Hepatic stellate cell (primary cell): Measurements from ENCODE around the gene CLP1.

Source experiments
- DNase-seq: peaks from one replicate; pipeline ENCODE4 v3.0.0; 2011; ENCODE audit warnings: low spot score

Gene CLP1

GRCh38 chr11:57657194-57658022, at the start of gene CLP1:
Gene CLP1, plus strand, starts transcription at chr11:57657762. Its CDS starts 1,715 bp downstream, at chr11:57659477.
- DNase-seq, result peak; percentile 93

DNA sequence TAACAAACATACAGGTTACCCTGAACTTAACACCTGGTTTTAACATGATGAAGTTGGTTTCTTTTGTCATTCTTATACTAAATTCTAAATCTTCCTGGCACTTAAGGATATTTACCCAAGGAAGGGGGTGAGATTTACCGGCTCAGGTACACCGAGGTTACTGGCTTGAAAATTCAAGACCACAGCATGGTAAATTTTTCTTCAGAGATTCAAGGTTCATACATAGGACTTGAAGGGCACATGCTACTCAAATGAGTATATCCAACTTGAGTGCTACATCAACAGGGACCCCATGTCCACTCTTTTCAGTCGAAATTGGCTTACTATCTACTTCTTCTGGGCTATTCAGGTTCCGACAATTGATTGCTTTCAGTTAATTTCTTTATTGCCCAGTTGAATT, 47.4 kb upstream of the CLP1 start:
- no peak for DNase-seq

DNA sequence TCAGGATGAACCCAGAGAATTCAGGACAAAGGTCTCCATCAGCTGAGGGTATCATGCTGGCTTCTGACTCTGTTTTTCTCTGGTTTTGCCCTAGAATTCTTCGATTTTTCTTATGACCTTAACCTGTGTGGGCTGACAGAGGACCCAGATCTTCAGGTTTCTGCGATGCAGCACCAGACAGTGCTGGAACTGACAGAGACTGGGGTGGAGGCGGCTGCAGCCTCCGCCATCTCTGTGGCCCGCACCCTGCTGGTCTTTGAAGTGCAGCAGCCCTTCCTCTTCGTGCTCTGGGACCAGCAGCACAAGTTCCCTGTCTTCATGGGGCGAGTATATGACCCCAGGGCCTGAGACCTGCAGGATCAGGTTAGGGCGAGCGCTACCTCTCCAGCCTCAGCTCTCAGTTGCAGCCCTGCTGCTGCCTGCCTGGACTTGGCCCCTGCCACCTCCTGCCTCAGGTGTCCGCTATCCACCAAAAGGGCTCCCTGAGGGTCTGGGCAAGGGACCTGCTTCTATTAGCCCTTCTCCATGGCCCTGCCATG, 43.3 kb upstream of the CLP1 start:
- no peak for DNase-seq

DNA sequence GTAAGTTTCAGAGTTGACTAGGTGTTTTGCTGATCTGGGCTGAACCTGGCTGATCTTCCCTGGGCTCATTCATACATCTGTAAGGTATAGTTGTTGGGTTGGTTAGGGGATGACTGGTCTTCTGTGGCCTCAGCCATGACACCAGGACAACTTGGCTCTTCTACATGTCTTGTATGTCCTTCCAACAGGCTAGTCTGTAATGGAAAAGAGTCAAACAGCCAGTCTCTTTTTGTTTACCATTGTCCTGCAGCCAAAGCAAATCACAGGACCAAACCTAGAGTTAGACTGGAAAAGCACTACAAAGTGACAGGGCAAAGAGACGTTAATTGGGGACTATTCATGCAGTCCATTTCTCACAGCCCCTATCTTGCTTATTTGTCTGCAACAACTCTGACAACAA, 42.3 kb upstream of the CLP1 start:
- no peak for DNase-seq

DNA sequence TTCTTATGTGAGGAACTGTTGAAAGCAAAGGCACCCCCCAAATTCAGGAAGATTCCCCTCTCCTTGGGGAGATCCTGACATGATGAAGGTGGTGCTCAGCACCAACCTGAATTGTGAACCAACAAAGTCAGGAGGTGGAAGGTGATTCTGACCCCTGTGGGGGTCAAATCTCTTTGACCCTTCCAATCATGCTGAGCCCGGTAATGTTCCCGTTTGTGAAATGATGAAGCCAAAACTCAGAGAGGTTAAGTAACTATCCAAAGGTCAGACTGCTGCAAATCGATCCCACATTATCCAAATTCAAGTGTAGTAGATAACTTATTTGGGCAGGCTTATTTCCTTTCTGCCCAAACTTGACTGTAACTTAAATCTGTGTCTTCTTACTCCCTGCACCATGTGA, 41.0 kb upstream of the CLP1 start:
- no peak for DNase-seq

- DNase-seq, result no peak
Measured at GRCh38 chr11:57618438-57618837, 39.1 kb upstream of the CLP1 start.

DNA sequence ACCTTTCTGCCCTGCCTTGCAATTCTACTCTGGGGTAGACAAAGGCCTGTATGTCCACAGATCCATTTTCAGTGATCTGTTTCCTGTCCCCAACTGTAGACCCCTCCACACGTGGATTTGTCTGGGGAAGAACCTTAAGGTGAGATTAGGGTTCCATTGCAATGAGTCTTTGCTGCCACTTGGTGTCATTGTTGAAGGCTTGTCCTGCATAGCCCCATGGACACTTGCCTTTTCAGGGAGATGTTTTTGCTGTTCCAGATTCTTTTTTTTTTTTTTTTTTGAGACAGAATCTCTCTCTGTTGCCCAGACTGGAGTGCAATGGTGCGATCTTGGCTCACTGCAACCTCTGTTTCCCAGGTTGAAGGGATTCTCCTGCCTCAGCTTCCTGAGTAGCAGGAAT, 38.2 kb upstream of the CLP1 start:
- no peak for DNase-seq

DNA sequence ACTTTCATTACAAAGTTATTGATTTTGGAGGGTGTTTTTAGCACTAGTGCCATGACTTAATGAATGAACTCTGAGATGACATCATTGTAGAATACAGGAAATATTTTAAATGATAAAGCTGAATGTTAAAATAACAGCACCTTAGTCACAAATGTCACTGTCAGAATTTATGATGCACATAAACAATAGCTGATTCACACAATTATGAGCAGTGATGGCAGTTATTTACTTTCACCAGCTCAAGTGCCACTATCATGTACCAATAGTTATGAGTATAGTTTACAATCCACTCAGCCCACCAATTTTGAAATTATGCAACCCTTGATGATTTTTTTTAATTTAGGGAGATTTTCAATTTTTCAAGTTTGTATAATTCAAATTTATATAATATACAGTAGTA, 37.1 kb upstream of the CLP1 start:
- DNase-seq, result no peak

GRCh38 chr11:57622263-57622662, 35.3 kb upstream of the CLP1 start:
- DNase-seq, result no peak

DNA sequence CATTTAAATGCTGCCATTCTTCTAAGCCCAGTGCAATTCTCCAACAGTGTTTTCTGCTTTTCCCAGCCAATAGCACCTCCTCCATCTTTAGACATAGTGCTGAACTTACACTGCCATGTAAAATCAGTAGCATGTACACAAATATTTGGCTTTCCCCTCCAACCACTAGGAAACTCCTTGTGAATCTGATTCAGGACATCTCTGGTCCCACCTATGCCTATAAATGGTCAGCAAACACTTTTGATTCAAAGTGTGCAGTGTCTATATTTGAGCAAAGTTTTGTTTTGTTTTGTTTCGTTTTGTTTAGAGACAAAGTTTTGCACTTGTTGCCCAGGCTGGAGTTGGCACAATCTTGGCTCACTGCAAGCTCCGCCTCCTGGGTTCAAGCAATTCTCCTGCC, 32.7 kb upstream of the CLP1 start:
- DNase-seq, result no peak

- DNase-seq, result no peak
Measured at GRCh38 chr11:57626895-57627294, 30.7 kb upstream of the CLP1 start.

GRCh38 chr11:57630171-57630570, 27.4 kb upstream of the CLP1 start:
- no peak for DNase-seq

DNA sequence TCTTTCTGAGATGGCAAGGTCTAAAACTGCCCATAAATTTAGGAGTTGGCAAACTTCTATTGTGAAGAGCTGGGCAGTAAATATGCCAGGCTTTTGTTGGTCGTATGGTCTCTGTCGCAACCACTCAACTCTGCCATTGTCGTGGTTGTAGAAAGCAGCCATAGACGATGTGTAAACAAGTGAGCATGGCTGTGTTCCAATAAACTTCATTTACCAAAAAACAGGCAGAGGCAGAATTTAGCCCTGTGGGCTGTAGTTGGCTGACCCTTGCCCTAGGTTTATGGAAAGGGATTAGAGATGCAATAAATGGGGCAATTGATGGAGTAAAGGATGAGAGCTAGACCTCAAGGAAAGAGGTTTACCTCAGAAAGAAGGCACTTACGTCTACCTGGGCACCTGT, 25.4 kb upstream of the CLP1 start:
- no peak for DNase-seq

- DNase-seq, result no peak
Measured at GRCh38 chr11:57633394-57634070, 24.0 kb upstream of the CLP1 start.

DNA sequence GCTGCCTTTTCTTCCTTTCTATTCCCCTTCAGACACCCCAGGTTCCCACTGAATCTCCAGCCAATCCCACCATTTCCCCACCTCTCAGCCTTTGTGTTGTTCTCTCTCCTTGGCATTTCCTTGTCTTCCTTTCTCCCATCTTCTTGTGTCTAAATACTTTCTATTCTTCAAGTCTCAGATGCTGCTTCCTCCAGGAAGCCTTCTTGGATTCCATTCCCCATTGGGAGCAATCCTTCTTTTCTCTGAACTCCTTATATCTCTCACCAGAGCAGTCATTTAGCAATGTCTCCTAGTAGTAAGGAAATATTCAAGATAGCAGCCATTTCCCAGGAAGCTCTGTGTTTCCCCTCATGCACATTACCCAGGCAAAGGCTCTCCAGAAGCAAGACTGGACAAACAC, 23.3 kb upstream of the CLP1 start:
- DNase-seq, result no peak

GRCh38 chr11:57635246-57635645, 22.3 kb upstream of the CLP1 start:
- DNase-seq, result no peak

DNA sequence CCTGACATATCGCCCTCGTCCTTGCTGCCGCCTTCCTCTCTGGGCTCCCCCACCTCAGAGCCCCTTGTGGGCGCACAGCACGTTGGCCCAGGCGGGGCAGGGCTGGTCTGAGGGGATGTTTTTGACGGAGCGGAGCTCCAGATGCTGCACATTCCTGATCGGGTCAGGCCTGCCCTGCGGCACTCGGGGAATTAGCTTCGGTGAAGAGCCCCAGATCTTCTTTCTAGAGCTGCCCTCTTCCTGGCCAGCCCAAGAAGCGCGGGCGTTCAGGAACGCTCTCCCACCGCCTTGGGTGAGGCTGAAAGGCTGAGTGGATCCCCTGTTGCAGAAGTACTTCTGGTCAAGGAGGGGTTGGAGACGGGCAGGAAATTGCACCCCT, 19.9 kb upstream of the CLP1 start:
- no peak for DNase-seq

GRCh38 chr11:57638005-57638781, 19.4 kb upstream of the CLP1 start:
- DNase-seq, result peak; percentile 99

- no peak for DNase-seq
Measured at GRCh38 chr11:57638811-57639320, 18.7 kb upstream of the CLP1 start.

GRCh38 chr11:57639321-57640067, 18.1 kb upstream of the CLP1 start:
- no peak for DNase-seq

DNA sequence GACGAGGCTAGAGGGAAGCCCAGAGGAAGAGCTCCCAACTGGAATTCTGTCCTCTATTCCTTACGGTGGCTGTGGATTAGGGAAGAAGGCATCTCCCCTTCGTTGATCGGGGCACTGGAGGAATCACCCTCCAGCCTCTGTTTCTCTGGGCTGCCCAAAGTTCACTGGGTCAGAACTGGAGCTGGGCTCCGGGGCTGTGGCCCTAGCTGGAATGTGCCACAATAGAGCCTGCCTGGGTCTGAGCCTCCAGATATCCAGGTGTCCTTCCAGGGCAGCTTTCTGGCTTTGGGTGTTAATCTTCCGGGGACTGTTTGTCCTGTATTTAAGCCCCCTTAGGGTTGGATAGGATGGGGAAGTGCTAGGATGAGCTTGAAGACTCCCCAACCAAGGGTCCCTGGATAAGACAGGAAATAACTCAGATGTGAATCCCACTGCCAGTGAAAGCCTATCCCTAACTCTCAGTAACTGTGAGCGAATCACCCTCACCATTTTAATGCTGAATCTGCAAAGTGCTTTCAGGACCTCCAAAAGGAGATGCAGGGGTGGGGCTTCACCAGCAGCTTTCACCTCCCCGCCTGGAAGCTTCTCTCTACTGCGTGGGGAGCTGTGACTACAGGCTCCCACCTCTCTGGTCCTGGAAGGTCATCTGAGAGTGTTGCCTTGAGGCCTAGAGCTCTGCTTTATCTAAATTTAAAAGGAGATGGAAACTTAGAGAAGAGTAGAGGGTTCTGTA, 17.3 kb upstream of the CLP1 start:
- no peak for DNase-seq
